ENCODE data around the gene COX5A.

DNA sequence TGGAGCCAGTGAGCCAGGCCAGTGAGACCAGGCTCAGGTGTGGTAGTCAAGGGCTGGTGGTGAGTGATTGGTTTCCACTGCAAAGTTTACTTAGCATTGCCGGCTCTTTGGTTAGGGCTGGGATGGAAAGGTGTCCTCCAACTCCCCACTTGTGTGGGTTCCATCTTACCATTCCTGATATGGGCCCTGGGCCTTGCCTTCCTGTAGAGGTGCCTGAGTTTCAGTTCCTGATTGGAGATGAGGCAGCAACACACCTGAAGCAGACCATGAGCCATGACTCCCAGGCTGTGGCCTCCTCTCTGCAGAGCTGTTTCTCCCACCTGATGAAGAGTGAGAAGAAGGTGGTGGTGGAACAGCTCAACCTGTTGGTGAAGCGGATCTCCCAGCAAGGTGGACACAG lies 44.9 kb downstream of the COX5A start:
- TF ChIP-seq, protein P1, sequence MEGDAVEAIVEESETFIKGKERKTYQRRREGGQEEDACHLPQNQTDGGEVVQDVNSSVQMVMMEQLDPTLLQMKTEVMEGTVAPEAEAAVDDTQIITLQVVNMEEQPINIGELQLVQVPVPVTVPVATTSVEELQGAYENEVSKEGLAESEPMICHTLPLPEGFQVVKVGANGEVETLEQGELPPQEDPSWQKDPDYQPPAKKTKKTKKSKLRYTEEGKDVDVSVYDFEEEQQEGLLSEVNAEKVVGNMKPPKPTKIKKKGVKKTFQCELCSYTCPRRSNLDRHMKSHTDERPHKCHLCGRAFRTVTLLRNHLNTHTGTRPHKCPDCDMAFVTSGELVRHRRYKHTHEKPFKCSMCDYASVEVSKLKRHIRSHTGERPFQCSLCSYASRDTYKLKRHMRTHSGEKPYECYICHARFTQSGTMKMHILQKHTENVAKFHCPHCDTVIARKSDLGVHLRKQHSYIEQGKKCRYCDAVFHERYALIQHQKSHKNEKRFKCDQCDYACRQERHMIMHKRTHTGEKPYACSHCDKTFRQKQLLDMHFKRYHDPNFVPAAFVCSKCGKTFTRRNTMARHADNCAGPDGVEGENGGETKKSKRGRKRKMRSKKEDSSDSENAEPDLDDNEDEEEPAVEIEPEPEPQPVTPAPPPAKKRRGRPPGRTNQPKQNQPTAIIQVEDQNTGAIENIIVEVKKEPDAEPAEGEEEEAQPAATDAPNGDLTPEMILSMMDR (IDR thresholded peaks at IDR 0.05; ENCODE audit: low read length): no peak
- TF ChIP-seq EZH2 (IDR thresholded peaks at IDR 0.05; ENCODE audit: borderline replicate concordance, low read length): no peak
